ENCODE data around the gene TARS1.

DNA sequence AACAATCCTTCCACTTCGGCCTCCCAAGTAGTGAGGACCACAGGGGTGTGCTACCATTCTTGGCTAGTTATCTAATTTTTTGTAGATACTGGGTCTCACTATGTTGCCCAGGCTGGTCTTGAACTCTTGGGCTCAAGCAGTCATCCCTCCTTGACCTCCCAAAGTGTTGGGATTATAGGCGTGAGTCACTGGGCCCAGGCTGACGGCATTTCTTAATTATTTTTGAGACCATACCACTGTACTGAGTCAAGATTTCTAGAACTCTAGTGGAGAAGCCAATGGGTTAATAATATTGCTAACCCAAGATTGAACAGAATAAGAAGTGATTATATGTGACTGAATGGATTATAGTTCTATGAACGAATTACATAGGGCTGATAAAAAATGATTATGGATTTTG is 66.7 kb downstream of the TARS1 start:
- TF ChIP-seq, protein P1, sequence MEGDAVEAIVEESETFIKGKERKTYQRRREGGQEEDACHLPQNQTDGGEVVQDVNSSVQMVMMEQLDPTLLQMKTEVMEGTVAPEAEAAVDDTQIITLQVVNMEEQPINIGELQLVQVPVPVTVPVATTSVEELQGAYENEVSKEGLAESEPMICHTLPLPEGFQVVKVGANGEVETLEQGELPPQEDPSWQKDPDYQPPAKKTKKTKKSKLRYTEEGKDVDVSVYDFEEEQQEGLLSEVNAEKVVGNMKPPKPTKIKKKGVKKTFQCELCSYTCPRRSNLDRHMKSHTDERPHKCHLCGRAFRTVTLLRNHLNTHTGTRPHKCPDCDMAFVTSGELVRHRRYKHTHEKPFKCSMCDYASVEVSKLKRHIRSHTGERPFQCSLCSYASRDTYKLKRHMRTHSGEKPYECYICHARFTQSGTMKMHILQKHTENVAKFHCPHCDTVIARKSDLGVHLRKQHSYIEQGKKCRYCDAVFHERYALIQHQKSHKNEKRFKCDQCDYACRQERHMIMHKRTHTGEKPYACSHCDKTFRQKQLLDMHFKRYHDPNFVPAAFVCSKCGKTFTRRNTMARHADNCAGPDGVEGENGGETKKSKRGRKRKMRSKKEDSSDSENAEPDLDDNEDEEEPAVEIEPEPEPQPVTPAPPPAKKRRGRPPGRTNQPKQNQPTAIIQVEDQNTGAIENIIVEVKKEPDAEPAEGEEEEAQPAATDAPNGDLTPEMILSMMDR (conservative IDR thresholded peaks at IDR 0.05; ENCODE audit: low read length), result no peak
- TF ChIP-seq EZH2phosphoT487 (IDR thresholded peaks at IDR 0.05; ENCODE audit: borderline replicate concordance), result no peak

Measured in Loucy (cell line).